ENCODE data around the gene HMGCS2. TPM values are rescaled to one million over a fixed set of nuclear protein-coding genes. Genes with fewer than 3 reads are reported as not detected.

HMGCS2 gene
- total RNA-seq, 3 donors from 2014 or later = 135 to 592 (median 270) TPM

- DNase-seq (no peak), ATAC-seq (no peak)
- no peak for TF ChIP-seq CTCF (IDR thresholded peaks at IDR 0.05)
- no peak overlapping the region for H3K4me3 ChIP-seq
- no peaks in the 10 kb centered on the region for H3K9me3 ChIP-seq
- H3K4me1 ChIP-seq (ENCODE audit: low read depth) = no peaks in the 10 kb centered on the region
- no peaks in the 10 kb centered on the region for H3K36me3 ChIP-seq (ENCODE audit: low read depth)
- intact Hi-C loops (cut with DNase I, micrococcal nuclease) = no loop called here
These were observed 47.8 kb downstream of the HMGCS2 start for GRCh38 chr1:119720866-119721440.

- no peaks in the 10 kb centered on the region for H3K9me3 ChIP-seq
- no peak for TF ChIP-seq CTCF (IDR thresholded peaks at IDR 0.05)
- no peaks in the 10 kb centered on the region for H3K36me3 ChIP-seq (ENCODE audit: low read depth)
- no peaks in the 10 kb centered on the region for H3K4me1 ChIP-seq (ENCODE audit: low read depth)
- H3K4me3 ChIP-seq = no peak overlapping the region
- intact Hi-C loops (cut with DNase I, micrococcal nuclease) = no loop called here
- DNase-seq = no peak
- peak; percentile 85 for ATAC-seq
These were observed 49.7 kb downstream of the HMGCS2 start for GRCh38 chr1:119718972-119719371.

GRCh38 chr1:119718409-119718808 lies 50.3 kb downstream of the HMGCS2 start:
- no peaks in the 10 kb centered on the region for H3K36me3 ChIP-seq (ENCODE audit: low read depth)
- no peaks in the 10 kb centered on the region for H3K4me1 ChIP-seq (ENCODE audit: low read depth)
- DNase-seq = no peak
- no peak overlapping the region for H3K4me3 ChIP-seq
- no peak for ATAC-seq
- no peak for TF ChIP-seq CTCF (IDR thresholded peaks at IDR 0.05)
- intact Hi-C loops (cut with DNase I, micrococcal nuclease) = no loop called here
- H3K9me3 ChIP-seq = no peaks in the 10 kb centered on the region

GRCh38 chr1:119715542-119715941 lies 53.2 kb downstream of the HMGCS2 start:
- intact Hi-C loops (cut with DNase I, micrococcal nuclease) = no loop called here
- H3K4me1 ChIP-seq (ENCODE audit: low read depth) = peaks cover 12% of the 10 kb centered on the region
- no peaks in the 10 kb centered on the region for H3K9me3 ChIP-seq
- no peaks in the 10 kb centered on the region for H3K36me3 ChIP-seq (ENCODE audit: low read depth)
- no peak for DNase-seq
- TF ChIP-seq CTCF (IDR thresholded peaks at IDR 0.05) = no peak
- H3K4me3 ChIP-seq = no peak overlapping the region
- ATAC-seq = no peak

GRCh38 chr1:119714583-119714982 lies 54.1 kb downstream of the HMGCS2 start:
- ATAC-seq (no peak), DNase-seq (no peak)
- no peak overlapping the region for H3K4me3 ChIP-seq
- H3K36me3 ChIP-seq (ENCODE audit: low read depth) = no peaks in the 10 kb centered on the region
- no peaks in the 10 kb centered on the region for H3K9me3 ChIP-seq
- H3K4me1 ChIP-seq (ENCODE audit: low read depth) = peaks cover 12% of the 10 kb centered on the region
- no peak for TF ChIP-seq CTCF (IDR thresholded peaks at IDR 0.05)
- intact Hi-C loops (cut with DNase I, micrococcal nuclease) = no loop called here

Data from mucosa of descending colon (tissue), 3 donors.